ENCODE measurements around the gene SLC10A7.
"Not testable (repeated sequence)": the region's sequence is repeated elsewhere in the genome, so short reads cannot be mapped to it uniquely, and the experiment has no call there.

GRCh38 chr4:146350114-146350513 lies 171.6 kb downstream of the SLC10A7 start:
- TF ChIP-seq POLR2A, CTCF (IDR thresholded peaks at IDR 0.05): not testable (repeated sequence)
